Measurements from ENCODE around the gene TSSK3. TPM values are rescaled to one million over a fixed set of nuclear protein-coding genes. Genes with fewer than 3 reads are reported as not detected.

Gene TSSK3
- total and polyA plus RNA-seq, 4 donors: 0.14 to 0.50 TPM; not detected in 2

GRCh38 chr1:32351399-32352238 is 10.7 kb upstream of the TSSK3 start:
- Histone ChIP-seq H3K27me3 (ENCODE audit: control insufficient read depth in 4 of 4, insufficient read depth in 4 of 4, low read length in 3 of 4) (no peaks in the 10 kb centered on the region), H3K9ac (ENCODE audit: low read depth in 1 of 2, low read length in 2 of 2) (peak overlapping the region; percentile 50 to 82), H3K4me3 (ENCODE audit: low read depth in 1 of 3, low read length in 3 of 3) (peak overlapping the region; percentile 61 to 79 (median 75)), H3K9me3 (ENCODE audit: control insufficient read depth in 4 of 4, low read length in 3 of 4) (no peaks in the 10 kb centered on the region), H3K4me1 (ENCODE audit: control insufficient read depth in 4 of 4, insufficient read depth in 4 of 4, low read length in 3 of 4) (peaks cover 7 to 39% (median 17%) of the 10 kb centered on the region in 4 donors), H3K27ac (ENCODE audit: low read depth in 1 of 2, low read length in 2 of 2) (peak overlapping the region; percentile 91), H3K36me3 (ENCODE audit: control insufficient read depth in 4 of 4, insufficient read depth in 3 of 4, low read depth in 1 of 4, low read length in 3 of 4) (no peaks in the 10 kb centered on the region)
- WGBS: 2% methylated on average over 75 of the region's 75 CpGs
- DNase-seq (ENCODE audit: low spot score): peak; percentile 89
- TF ChIP-seq EGR1 (IDR thresholded peaks at IDR 0.05; ENCODE audit: low read depth in 2 of 2) (peak in 1 of 2 donors; percentile 22), HNF4A (conservative IDR thresholded peaks at IDR 0.05) (peak in 1 of 2 donors; percentile 15), HNF4G (IDR thresholded peaks at IDR 0.05) (no peak), GABPA (IDR thresholded peaks at IDR 0.05 in 1 of 2, conservative IDR thresholded peaks at IDR 0.05 in 1 of 2) (peak in 1 of 2 donors; percentile 56)

DNA sequence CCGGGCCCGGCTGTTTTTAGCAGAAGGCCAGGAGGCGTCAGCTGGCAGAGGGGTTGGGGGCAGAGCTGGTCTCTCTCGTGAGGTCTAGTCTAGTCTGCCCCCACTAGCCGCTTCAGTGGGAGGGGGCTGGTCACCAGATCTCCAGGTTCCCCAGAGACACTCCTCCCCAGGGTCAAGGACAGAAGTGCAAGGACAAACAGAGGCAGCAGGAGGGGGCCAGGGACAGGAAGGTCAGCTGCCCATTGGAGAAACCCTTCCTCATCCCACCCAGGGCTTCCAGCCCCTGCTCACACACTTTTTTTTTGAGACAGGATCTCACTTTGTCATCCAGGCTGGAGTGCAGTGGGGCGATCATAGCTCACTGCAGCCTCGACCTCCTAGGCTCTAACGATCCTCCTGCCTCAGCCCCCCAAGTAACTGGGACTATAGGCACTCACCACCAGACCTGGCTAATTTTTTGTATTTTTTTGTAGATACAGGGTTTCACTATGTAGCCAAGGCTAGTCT is 10.0 kb upstream of the TSSK3 start:
- Histone ChIP-seq H3K27ac (ENCODE audit: low read depth in 1 of 2, low read length in 2 of 2) (peak overlapping the region; percentile 91), H3K4me3 (ENCODE audit: low read depth in 1 of 3, low read length in 3 of 3) (peak overlapping the region in 2 of 3 donors; percentile 70 to 79), H3K9ac (ENCODE audit: low read depth in 1 of 2, low read length in 2 of 2) (peak overlapping the region; percentile 50 to 82), H3K36me3 (ENCODE audit: control insufficient read depth in 4 of 4, insufficient read depth in 3 of 4, low read depth in 1 of 4, low read length in 3 of 4) (no peaks in the 10 kb centered on the region), H3K4me1 (ENCODE audit: control insufficient read depth in 4 of 4, insufficient read depth in 4 of 4, low read length in 3 of 4) (peaks cover 7 to 39% (median 17%) of the 10 kb centered on the region in 4 donors), H3K9me3 (ENCODE audit: control insufficient read depth in 4 of 4, low read length in 3 of 4) (no peaks in the 10 kb centered on the region), H3K27me3 (ENCODE audit: control insufficient read depth in 4 of 4, insufficient read depth in 4 of 4, low read length in 3 of 4) (no peaks in the 10 kb centered on the region)
- TF ChIP-seq CTCF (IDR thresholded peaks at IDR 0.05; ENCODE audit: low read depth, low read length, missing input control) (no peak), ZBTB33 (IDR thresholded peaks at IDR 0.05) (no peak), HNF4G (IDR thresholded peaks at IDR 0.05) (no peak), TAF1 (conservative IDR thresholded peaks at IDR 0.05) (no peak), FOXA1 (IDR thresholded peaks at IDR 0.05) (no peak)
- no peak for DNase-seq (ENCODE audit: low spot score)
- 46% methylated on average over 8 of the region's 8 CpGs for WGBS

DNA sequence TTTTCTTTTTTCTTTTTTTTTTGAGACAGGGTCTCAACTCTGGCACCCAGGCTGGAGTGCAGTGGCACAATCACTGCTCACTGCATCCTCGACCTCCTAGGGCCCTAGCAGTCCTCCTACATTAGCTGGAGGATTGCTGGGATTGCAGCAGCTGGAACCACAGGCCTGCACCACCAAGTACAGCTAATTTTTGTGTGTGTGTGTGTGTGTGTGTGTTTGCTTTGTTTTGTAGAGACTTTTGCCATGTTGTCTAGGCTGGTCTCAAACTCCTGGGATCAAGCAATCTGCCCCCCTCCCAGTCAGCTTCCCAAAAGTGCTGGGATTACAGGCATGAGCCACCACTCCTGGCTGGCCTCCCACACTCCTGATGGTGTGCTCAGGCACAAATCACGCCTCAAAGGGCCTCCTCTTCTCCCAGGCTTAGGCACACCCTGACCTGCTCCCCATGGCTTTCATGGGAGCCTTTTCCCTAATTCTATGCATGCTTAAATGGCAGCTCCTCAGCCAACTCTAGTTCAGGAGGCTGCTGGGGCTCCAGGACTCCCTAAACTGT is 9.4 kb upstream of the TSSK3 start:
- 90% methylated on average over 2 of the region's 2 CpGs for WGBS
- peaks cover 7 to 39% (median 18%) of the 10 kb centered on the region in 4 donors for H3K4me1 ChIP-seq (ENCODE audit: control insufficient read depth in 4 of 4, insufficient read depth in 4 of 4, low read length in 3 of 4)
- no peaks in the 10 kb centered on the region for H3K27me3 ChIP-seq (ENCODE audit: control insufficient read depth in 4 of 4, insufficient read depth in 4 of 4, low read length in 3 of 4)
- H3K9me3 ChIP-seq (ENCODE audit: control insufficient read depth in 4 of 4, low read length in 3 of 4): no peaks in the 10 kb centered on the region
- DNase-seq (ENCODE audit: low spot score): no peak
- H3K36me3 ChIP-seq (ENCODE audit: control insufficient read depth in 4 of 4, insufficient read depth in 3 of 4, low read depth in 1 of 4, low read length in 3 of 4): no peaks in the 10 kb centered on the region
- TF ChIP-seq, protein P1, sequence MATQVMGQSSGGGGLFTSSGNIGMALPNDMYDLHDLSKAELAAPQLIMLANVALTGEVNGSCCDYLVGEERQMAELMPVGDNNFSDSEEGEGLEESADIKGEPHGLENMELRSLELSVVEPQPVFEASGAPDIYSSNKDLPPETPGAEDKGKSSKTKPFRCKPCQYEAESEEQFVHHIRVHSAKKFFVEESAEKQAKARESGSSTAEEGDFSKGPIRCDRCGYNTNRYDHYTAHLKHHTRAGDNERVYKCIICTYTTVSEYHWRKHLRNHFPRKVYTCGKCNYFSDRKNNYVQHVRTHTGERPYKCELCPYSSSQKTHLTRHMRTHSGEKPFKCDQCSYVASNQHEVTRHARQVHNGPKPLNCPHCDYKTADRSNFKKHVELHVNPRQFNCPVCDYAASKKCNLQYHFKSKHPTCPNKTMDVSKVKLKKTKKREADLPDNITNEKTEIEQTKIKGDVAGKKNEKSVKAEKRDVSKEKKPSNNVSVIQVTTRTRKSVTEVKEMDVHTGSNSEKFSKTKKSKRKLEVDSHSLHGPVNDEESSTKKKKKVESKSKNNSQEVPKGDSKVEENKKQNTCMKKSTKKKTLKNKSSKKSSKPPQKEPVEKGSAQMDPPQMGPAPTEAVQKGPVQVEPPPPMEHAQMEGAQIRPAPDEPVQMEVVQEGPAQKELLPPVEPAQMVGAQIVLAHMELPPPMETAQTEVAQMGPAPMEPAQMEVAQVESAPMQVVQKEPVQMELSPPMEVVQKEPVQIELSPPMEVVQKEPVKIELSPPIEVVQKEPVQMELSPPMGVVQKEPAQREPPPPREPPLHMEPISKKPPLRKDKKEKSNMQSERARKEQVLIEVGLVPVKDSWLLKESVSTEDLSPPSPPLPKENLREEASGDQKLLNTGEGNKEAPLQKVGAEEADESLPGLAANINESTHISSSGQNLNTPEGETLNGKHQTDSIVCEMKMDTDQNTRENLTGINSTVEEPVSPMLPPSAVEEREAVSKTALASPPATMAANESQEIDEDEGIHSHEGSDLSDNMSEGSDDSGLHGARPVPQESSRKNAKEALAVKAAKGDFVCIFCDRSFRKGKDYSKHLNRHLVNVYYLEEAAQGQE (IDR thresholded peaks at IDR 0.05): no peak
- H3K27ac ChIP-seq (ENCODE audit: low read depth in 1 of 2, low read length in 2 of 2): peak overlapping the region; percentile 40 to 45
- no peak overlapping the region for H3K4me3 ChIP-seq (ENCODE audit: low read depth in 1 of 3, low read length in 3 of 3)
- H3K9ac ChIP-seq (ENCODE audit: low read depth in 1 of 2, low read length in 2 of 2): no peak overlapping the region
